Adrenal gland (tissue), 12 donors: ENCODE measurements around the gene LPGAT1. TPM values are rescaled to one million over a fixed set of nuclear protein-coding genes. Genes with fewer than 3 reads are reported as not detected.

ENCODE experiments used
- DNase-seq, 7 donors: peaks; one replicate each; pipeline ENCODE4 v3.0.0-alpha.2; 2019 to 2020
- H3K27ac ChIP-seq, 5 donors: fragments of 200-600 bp; sonication (generic) in 4 of 5; 1 replicate in 3 of 5; 2 replicates in 2 of 5; pipeline versions ENCODE4 v1.5.1 to v1.8.0; 2016 to 2020; ENCODE audit warnings: mild to moderate bottlenecking in 1 of 5
- H3K27me3 ChIP-seq: fragments of 200-600 bp; 2 replicates; pipeline ENCODE4 v1.8.0; 2021
- H3K36me3 ChIP-seq, 2 donors: fragments of 200-600 bp; replicated peaks in 1 of 2; 1 replicate in 1 of 2; 2 replicates in 1 of 2; pipeline versions ENCODE4 v1.5.1 to v1.8.0; 2018 to 2022
- H3K4me1 ChIP-seq, 2 donors: fragments of 200-600 bp; replicated peaks in 1 of 2; 1 replicate in 1 of 2; 2 replicates in 1 of 2; pipeline versions ENCODE4 v1.5.1 to v1.8.0; 2018 to 2021
- H3K4me3 ChIP-seq, 4 donors: fragments of 200-600 bp; sonication (generic) in 3 of 4; one replicate each; pipeline ENCODE4 v1.5.1; 2016 to 2018
- H3K9me3 ChIP-seq, 3 donors: fragments of 200-600 bp; sonication (generic) in 1 of 3; replicated peaks in 1 of 3; 1 replicate in 2 of 3; 2 replicates in 1 of 3; pipeline versions ENCODE4 v1.5.1 to v1.8.0; 2016 to 2021
- POLR2A ChIP-seq, 2 donors: fragments of 450-650 bp; IDR thresholded peaks; one replicate each; pipeline ENCODE4 v1.6.1; 2017; ENCODE audit warnings: antibody characterized with exemption in 2 of 2, mild to moderate bottlenecking in 2 of 2, moderate library complexity in 1 of 2
- WGBS, 4 donors: extraction: QIAGEN DNeasy Blood & Tissue Kit in 2 of 4; methylation state at CpG; one replicate each; pipeline versions ENCODE4 v1.1.5 to v1.1.7; 2013 to 2017; 5-methylcytosine and 5-hydroxymethylcytosine counted together
- intact Hi-C, 2 donors: fragments of 100-400 bp; cut with DNase I; formaldehyde crosslinking; loops; one replicate each; pipeline versions ENCODE4 v1.14.1 to v1.15.0; 2022 to 2023
- polyA plus RNA-seq, 3 donors: library from polyadenylated mRNA; stranded (reverse); fragments of 200-250 nt in 2 of 3; fragments of 350-450 nt in 1 of 3; fragmentation: Illumina TruSeq in 1 of 3; extraction: RNeasy Lipid Tissue Mini Kit (QIAGEN cat#74804) in 1 of 3; gene quantifications; one replicate each; pipeline ENCODE4 v1.2.3, GENCODE V29; 2013 to 2014
- total RNA-seq, 9 donors: library from RNA; depleted of rRNA in 4 of 9; stranded (reverse); fragments of >200 nt in 4 of 9; fragments of 120-200 nt in 1 of 9; fragmentation: NEBNext Ultra II Directional in 1 of 9; extraction: Animal tissue kit (Norgen Biotek cat#: 25700) in 1 of 9; gene quantifications; one replicate each; pipeline versions ENCODE4 v1.1.0 to v1.2.4, GENCODE V29; 2013 to 2023
- TF ChIP-seq, protein P1 (sequence below), 6 experiments: fragments of 450-650 bp in 4 of 6; fragments of 200-600 bp in 2 of 6; sonication (generic) in 1 of 6; IDR thresholded peaks; 1 replicate in 5 of 6; 2 replicates in 1 of 6; pipeline versions ENCODE4 v1.5.1 to v1.8.0; 2016 to 2021; ENCODE audit warnings: antibody characterized with exemption in 6 of 6, mild to moderate bottlenecking in 2 of 6, moderate library complexity in 1 of 6
- donor health status: healthy with polysubstance abuse.
- donor health status: Bipolar disorder and iron deficiency.
- donor health status: DM: yes; HTN: yes; CAD: no.
- donor health status: DM: no; HTN: no; CAD: no.
- donor health status: DM: no; HTN: no; CAD: no.
- donor health status: DM: yes; HTN: yes; CAD: no.

LPGAT1 gene
- total and polyA plus RNA-seq, 12 donors: 10.7 to 113 (median 75.6) TPM

DNA sequence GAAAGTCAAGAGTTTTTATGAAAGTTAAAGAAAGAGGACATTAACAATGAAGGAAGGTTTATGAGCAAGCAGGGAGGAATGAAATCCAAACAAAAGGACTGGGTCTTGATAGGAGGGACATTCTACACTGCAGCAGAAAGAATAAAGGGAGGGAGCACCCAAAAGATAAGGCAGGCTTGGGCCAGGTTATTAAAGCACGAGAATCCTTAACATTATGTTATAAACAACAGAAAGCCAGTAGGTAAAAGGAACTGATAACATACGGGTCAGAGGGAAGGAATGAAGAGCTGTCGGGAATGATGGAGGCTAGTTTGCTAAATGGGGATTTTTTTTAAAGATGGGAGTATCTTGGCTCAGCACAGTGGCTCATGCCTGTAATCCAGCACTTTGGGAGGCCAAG, 19.4 kb downstream of the LPGAT1 start:
- no peak for DNase-seq
- Histone ChIP-seq H3K9me3 (no peaks in the 10 kb centered on the region), H3K36me3 (peaks cover 0 to 3% of the 10 kb centered on the region in 2 donors), H3K4me1 (peaks cover 12 to 17% of the 10 kb centered on the region in 2 donors), H3K27ac (no peak overlapping the region), H3K4me3 (no peak overlapping the region), H3K27me3 (no peaks in the 10 kb centered on the region)
- no peak for TF ChIP-seq POLR2A (IDR thresholded peaks at IDR 0.05)
- TF ChIP-seq, protein P1, sequence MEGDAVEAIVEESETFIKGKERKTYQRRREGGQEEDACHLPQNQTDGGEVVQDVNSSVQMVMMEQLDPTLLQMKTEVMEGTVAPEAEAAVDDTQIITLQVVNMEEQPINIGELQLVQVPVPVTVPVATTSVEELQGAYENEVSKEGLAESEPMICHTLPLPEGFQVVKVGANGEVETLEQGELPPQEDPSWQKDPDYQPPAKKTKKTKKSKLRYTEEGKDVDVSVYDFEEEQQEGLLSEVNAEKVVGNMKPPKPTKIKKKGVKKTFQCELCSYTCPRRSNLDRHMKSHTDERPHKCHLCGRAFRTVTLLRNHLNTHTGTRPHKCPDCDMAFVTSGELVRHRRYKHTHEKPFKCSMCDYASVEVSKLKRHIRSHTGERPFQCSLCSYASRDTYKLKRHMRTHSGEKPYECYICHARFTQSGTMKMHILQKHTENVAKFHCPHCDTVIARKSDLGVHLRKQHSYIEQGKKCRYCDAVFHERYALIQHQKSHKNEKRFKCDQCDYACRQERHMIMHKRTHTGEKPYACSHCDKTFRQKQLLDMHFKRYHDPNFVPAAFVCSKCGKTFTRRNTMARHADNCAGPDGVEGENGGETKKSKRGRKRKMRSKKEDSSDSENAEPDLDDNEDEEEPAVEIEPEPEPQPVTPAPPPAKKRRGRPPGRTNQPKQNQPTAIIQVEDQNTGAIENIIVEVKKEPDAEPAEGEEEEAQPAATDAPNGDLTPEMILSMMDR (IDR thresholded peaks at IDR 0.05): no peak
- intact Hi-C loops: no loop called here
- WGBS, 4 donors: 80 to 88% (median 84%) methylated on average over 3 of the region's 3 CpGs

DNA sequence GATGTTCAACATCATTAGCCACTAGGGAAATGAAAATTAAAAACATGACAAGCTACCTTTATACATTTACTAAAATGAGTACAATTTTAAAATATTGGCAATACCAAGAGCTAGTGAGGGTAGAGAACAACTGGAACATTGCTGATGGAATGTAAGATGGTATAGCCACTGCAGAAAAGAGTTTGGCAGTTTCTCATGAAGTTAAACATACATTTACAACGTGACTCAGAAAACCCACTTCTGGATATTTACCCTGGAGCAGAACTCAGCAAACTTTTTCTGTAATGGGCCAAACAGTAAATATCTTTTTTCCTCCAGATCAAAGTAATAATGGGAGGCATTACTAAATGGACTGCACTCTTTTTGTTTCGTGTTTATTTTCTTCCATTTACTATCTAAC, 22.1 kb downstream of the LPGAT1 start:
- H3K36me3 ChIP-seq: peaks cover 0 to 5% of the 10 kb centered on the region in 2 donors
- 95 to 98% (median 96%) methylated on average over 2 of the region's 2 CpGs for WGBS, 4 donors
- H3K4me1 ChIP-seq: peaks cover 0 to 8% of the 10 kb centered on the region in 2 donors
- intact Hi-C loops: no loop called here
- no peak overlapping the region for H3K4me3 ChIP-seq
- TF ChIP-seq, protein P1 (IDR thresholded peaks at IDR 0.05): no peak
- H3K27me3 ChIP-seq: no peaks in the 10 kb centered on the region
- H3K9me3 ChIP-seq: peaks cover 0 to 4% (median 0%) of the 10 kb centered on the region in 3 donors
- no peak overlapping the region for H3K27ac ChIP-seq
- no peak for DNase-seq

GRCh38 chr1:211804915-211805314, 25.6 kb downstream of the LPGAT1 start:
- H3K9me3 ChIP-seq: peaks cover 0 to 4% (median 0%) of the 10 kb centered on the region in 3 donors
- WGBS, 4 donors: 57 to 67% (median 59%) methylated on average over 2 of the region's 2 CpGs
- H3K36me3 ChIP-seq: peaks cover 0 to 5% of the 10 kb centered on the region in 2 donors
- H3K27ac ChIP-seq: no peak overlapping the region
- intact Hi-C loops: no loop called here
- no peak for DNase-seq
- peaks cover 0 to 6% of the 10 kb centered on the region in 2 donors for H3K4me1 ChIP-seq
- H3K27me3 ChIP-seq: no peaks in the 10 kb centered on the region
- TF ChIP-seq, protein P1 (IDR thresholded peaks at IDR 0.05): no peak
- TF ChIP-seq POLR2A (IDR thresholded peaks at IDR 0.05): no peak
- no peak overlapping the region for H3K4me3 ChIP-seq

- intact Hi-C loops: no loop called here
- 93 to 97% (median 96%) methylated on average over 3 of the region's 3 CpGs for WGBS, 4 donors
- H3K27ac ChIP-seq: no peak overlapping the region
- peaks cover 0 to 4% (median 0%) of the 10 kb centered on the region in 3 donors for H3K9me3 ChIP-seq
- no peaks in the 10 kb centered on the region for H3K27me3 ChIP-seq
- H3K4me1 ChIP-seq: peaks cover 0 to 6% of the 10 kb centered on the region in 2 donors
- H3K36me3 ChIP-seq: peaks cover 0 to 2% of the 10 kb centered on the region in 2 donors
- DNase-seq: no peak
- H3K4me3 ChIP-seq: no peak overlapping the region
- TF ChIP-seq, protein P1 (IDR thresholded peaks at IDR 0.05): no peak
- TF ChIP-seq POLR2A (IDR thresholded peaks at IDR 0.05): no peak
Observed at GRCh38 chr1:211800925-211801607, 29.5 kb downstream of the LPGAT1 start.
